ENCODE measurements around the gene NGEF.

NGEF gene

DNA sequence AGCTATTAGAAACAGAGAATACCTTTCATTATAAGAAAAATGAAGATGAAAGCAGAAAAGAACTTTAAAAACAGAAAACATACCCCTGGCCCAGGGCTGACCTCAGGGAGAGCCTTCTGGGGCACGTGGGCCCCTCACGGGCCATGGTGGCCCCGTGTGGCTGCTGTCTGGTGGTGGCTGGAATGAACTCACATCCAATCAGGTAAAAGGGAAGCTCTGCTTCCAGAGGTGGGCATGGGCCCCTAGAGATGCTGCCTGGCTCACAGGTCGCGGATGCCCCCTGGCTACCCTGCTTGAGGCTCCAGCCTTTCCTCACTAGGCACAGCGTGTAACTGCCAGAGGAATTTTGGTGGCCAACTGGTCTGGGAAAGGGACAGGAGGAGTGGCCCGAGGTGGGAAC, 126.4 kb downstream of the NGEF start:
- DNase-seq (ENCODE audit: low read depth) = no peak
- TF ChIP-seq, protein P1, sequence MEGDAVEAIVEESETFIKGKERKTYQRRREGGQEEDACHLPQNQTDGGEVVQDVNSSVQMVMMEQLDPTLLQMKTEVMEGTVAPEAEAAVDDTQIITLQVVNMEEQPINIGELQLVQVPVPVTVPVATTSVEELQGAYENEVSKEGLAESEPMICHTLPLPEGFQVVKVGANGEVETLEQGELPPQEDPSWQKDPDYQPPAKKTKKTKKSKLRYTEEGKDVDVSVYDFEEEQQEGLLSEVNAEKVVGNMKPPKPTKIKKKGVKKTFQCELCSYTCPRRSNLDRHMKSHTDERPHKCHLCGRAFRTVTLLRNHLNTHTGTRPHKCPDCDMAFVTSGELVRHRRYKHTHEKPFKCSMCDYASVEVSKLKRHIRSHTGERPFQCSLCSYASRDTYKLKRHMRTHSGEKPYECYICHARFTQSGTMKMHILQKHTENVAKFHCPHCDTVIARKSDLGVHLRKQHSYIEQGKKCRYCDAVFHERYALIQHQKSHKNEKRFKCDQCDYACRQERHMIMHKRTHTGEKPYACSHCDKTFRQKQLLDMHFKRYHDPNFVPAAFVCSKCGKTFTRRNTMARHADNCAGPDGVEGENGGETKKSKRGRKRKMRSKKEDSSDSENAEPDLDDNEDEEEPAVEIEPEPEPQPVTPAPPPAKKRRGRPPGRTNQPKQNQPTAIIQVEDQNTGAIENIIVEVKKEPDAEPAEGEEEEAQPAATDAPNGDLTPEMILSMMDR (IDR thresholded peaks at IDR 0.05; ENCODE audit: low read depth, low read length, missing control alignments) = no peak
- no peak overlapping the region for H3K4me3 ChIP-seq (ENCODE audit: low read depth, low read length)

DNA sequence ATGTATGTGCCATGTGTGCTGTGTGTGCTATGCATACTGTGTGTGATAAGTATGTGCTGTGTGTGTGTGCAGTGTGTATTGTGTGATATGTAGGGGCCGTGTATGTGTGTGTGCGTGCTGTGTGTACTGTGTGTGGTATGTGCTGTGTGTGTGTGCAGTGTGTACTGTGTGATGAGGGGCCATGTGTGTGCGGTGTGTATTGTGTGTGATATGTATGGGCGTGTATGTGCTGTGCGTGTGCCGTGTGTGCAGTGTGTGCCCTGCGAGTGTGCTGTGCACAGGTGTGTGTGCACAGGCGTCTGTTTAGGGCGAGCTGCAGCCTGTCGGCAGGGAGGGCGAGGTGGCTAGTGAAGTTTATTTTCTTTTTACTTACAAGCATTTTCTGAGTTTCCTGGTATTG, 126.9 kb downstream of the NGEF start:
- DNase-seq (ENCODE audit: low read depth) = no peak
- no peak overlapping the region for H3K4me3 ChIP-seq (ENCODE audit: low read depth, low read length)
- TF ChIP-seq, protein P1 (IDR thresholded peaks at IDR 0.05; ENCODE audit: low read depth, low read length, missing control alignments) = no peak

DNA sequence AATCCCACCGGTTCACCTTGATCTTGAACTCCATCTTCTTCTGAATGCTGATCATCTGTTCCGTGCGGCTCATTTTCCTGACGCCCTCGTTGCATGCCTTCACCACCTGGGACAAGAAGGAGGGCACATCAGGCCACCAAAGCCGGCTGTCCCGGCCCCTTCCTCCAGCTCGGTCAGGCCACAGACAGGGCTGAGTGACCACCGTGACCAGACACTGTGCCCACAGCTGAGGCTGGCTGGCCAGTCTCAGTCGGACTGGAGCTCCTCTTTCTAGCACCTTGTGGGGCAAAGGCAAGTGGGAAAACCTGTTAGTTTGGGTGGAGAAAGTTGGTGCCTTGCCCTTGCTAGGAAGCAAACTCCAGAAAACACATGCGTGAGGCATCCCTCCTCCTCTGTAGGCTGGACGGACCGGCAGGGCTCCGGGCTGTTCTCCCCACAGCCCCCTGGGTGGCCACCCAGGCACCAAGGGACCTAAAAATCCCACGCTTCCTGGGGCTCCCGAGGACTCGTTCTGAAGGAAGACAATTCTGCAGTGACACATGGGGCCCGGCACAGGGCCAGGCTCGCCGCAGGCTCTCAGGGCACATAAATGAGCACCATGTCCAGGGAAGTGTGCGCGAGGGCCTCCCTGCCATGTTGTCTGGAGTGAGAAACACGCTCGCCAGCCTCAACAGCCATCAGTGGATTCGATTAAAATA, 127.6 kb downstream of the NGEF start:
- H3K4me3 ChIP-seq (ENCODE audit: low read depth, low read length) = no peak overlapping the region
- TF ChIP-seq, protein P1 (IDR thresholded peaks at IDR 0.05; ENCODE audit: low read depth, low read length, missing control alignments) = no peak
- no peak for DNase-seq (ENCODE audit: low read depth)

DNA sequence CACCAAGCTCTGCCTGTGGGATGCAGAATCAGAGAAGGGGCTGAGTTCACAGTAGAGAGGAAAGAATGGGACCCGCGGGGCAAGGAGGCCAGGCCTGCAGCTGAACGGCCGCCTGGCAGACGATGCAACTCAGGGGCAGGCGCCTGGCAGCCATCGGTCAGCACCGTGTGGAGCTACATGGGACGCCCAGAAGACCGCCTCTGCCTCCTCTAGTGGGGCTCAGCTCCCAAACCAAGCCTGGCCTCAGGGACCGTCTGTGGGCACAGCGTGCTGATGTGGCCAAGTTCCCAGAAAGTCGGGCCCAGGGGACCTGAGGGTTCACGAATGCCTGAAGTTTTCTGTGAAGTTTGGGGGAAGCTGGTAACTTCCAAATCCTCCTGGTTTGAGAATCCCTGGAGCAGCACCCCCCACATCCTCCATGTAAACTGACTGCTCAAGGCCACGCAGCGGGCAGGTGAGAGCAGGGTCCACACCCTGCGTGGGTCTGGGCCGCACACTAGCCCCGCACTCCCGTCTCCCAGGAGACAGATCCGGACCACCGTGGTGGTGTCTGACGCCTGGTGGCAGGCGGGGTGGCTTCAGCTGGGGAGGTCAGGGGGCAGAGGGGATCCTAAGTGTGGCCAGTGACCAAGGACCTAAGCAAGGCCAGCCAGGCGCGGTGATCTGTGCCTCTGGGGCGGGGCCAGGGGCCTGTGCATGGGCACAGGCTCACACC, 128.3 kb downstream of the NGEF start:
- H3K4me3 ChIP-seq (ENCODE audit: low read depth, low read length) = no peak overlapping the region
- no peak for DNase-seq (ENCODE audit: low read depth)
- TF ChIP-seq, protein P1 (IDR thresholded peaks at IDR 0.05; ENCODE audit: low read depth, low read length, missing control alignments) = no peak

DNA sequence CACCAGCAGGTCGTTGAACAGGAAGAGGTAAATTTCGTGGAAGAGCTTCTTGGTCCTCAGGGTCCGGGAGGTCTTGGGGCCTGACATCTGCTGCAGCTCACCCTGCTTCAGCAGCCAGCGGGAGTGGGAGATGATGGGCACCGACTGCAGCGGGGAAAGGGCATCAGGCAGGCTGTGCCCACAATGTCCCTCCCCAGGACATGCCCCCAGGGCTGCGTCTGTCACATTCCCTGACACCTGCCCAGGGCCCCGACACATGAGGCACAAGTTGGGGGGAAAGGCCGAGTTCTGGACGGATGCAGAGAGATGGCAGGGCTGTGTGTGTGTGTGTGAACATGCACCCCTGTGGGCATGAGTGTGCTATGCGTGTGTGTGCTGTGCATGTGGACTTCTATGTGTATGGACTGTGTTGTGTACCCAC, 129.0 kb downstream of the NGEF start:
- no peak overlapping the region for H3K4me3 ChIP-seq (ENCODE audit: low read depth, low read length)
- TF ChIP-seq, protein P1 (IDR thresholded peaks at IDR 0.05; ENCODE audit: low read depth, low read length, missing control alignments) = no peak

DNA sequence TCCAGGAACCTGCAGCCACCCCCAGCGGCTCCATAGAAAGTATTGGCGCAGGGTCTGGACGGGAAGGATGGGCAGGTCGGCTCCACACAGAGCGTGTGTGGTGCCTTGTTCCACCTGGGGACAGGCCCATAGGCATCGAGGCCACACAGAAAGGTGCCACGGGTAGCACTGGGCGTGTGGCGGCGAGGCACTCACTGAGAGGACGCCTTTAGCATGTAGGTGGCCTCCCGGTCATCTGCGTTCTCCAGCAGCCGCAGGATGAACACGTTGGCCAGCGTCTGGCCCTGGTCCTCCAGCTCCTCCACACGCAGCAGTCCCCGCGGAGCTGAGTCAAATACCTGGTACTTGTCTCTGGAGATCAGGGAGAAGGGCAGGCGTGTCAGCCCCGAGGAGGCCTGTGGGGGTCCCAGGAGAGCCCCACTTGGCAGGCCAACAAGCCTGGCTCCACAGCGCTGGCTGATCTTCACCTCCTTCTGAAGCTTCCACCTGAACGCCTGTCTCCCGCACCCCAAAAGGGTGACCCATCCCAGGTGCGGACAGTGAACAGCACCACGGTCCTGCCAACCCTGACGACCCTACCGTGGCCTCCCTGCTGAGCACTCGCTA, 129.8 kb downstream of the NGEF start:
- H3K4me3 ChIP-seq (ENCODE audit: low read depth, low read length) = no peak overlapping the region
- DNase-seq (ENCODE audit: low read depth) = no peak
- TF ChIP-seq, protein P1 (IDR thresholded peaks at IDR 0.05; ENCODE audit: low read depth, low read length, missing control alignments) = no peak

More for the DNA sequence above, 129.0 kb downstream of the NGEF start:
- no peak for DNase-seq (ENCODE audit: low read depth)
